ENCODE measurements around the gene FAM161B. TPM values are rescaled to one million over a fixed set of nuclear protein-coding genes. Genes with fewer than 3 reads are reported as not detected.
A peak's percentile ranks its signal among the peaks of the same experiment; 100 is the strongest.
"Not testable (repeated sequence)": the region's sequence is repeated elsewhere in the genome, so short reads cannot be mapped to it uniquely, and the experiment has no call there.

Gene FAM161B
- total and polyA plus RNA-seq, 4 donors = 4.3 to 6.7 (median 4.5) TPM

DNA sequence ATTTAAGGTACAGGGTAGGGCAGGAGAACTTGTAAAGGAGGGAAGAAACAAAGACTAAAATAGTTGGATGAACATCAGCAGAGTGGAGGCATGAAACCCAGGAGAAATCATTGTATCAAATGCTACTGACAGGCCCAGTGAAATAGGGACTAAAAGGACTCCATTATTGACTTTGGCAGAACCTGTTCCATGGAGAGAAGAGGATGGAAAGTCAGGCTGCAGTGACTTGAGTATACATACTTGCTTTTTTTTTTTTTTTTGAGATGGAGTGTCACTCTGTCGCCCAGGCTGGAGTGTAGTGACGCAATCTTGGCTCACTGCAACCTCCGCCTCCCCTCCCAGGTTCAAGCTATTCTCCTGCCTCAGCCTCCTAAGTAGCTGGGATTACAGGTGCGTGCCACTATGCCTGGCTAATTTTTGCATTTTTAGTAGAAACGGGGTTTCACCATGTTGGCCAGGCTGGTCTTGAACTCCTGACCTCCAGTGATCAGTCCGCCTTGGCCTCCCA, 55.7 kb downstream of the FAM161B start:
- ATAC-seq (ENCODE audit: low FRiP score); H3K36me3 ChIP-seq (ENCODE audit: control insufficient read depth in 1 of 2, insufficient read depth in 2 of 2, low read length in 1 of 2); H3K4me3 ChIP-seq (ENCODE audit: low read length in 2 of 2); H3K4me1 ChIP-seq (ENCODE audit: control insufficient read depth in 1 of 2, insufficient read depth in 2 of 2, low read length in 2 of 2); H3K27me3 ChIP-seq (ENCODE audit: control insufficient read depth in 1 of 2, insufficient read depth in 2 of 2, low read length in 1 of 2); H3K9me3 ChIP-seq (ENCODE audit: control insufficient read depth, low read length); DNase-seq; intact Hi-C loops (cut with DNase I); H3K27ac ChIP-seq (ENCODE audit: low read depth in 1 of 2, low read length in 2 of 2): not testable (repeated sequence)
- WGBS, 2 donors = 89 to 92% methylated on average over 5 to 6 of the region's 6 CpGs

DNA sequence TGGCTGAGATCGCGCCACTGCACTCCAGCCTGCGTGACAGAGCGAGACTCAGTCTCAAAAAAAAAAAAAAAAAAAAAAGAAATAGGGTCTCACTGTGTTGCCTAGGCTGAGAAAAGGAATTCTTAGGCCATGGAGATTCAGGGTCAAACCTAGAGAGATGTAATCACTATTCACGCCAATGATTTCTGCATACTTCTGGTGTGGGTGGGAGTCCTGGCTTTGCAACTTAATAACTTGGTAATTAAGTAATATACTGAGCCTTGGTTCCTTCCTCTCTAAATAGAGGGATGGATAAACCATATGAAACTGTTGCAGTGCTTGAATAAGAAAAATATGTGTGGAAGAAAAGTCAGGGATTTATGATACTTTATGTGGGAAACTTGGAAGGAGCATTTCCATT, 60.5 kb downstream of the FAM161B start:
- Histone ChIP-seq H3K36me3 (ENCODE audit: control insufficient read depth in 1 of 2, insufficient read depth in 2 of 2, low read length in 1 of 2) (peaks cover 0 to 2% of the 10 kb centered on the region in 2 donors), H3K27me3 (ENCODE audit: control insufficient read depth in 1 of 2, insufficient read depth in 2 of 2, low read length in 1 of 2) (no peaks in the 10 kb centered on the region), H3K27ac (ENCODE audit: low read depth in 1 of 2, low read length in 2 of 2) (no peak overlapping the region), H3K9me3 (ENCODE audit: control insufficient read depth, low read length) (no peaks in the 10 kb centered on the region), H3K4me1 (ENCODE audit: control insufficient read depth in 1 of 2, insufficient read depth in 2 of 2, low read length in 2 of 2) (peaks cover 0 to 4% of the 10 kb centered on the region in 2 donors), H3K4me3 (ENCODE audit: low read length in 2 of 2) (no peak overlapping the region)
- no peak for DNase-seq
- intact Hi-C loops (cut with DNase I) = loop anchor here in 1 of 2 donors (5.0 kb wide), 2 partner anchors 37 to 167 kb away; partner anchors contain the start of gene PTGR2
- WGBS, 2 donors = 79 to 83% methylated on average over 5 of the region's 5 CpGs
- ATAC-seq (ENCODE audit: low FRiP score) = no peak

DNA sequence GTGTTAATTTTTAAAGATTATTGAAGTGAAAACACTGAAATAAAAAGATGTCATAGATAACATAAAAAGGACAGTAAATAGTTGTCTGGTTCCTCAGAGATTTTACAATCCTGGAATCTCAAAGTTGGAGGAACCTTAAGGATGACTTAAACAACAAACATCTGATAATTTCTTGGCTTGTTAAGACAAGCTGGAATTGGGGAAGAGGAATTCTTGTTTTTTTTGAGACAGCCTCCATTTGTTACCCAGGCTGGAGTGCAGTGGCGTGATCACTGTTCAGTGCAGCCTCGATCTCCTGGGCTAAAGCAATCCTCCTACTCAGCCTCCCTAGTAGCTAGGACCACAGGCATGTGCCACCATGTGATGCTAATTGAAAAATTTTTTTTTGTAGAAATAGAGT, 60.9 kb downstream of the FAM161B start:
- WGBS, 2 donors = 86 to 87% methylated on average over 2 of the region's 2 CpGs
- H3K9me3 ChIP-seq (ENCODE audit: control insufficient read depth, low read length) = no peaks in the 10 kb centered on the region
- H3K27ac ChIP-seq (ENCODE audit: low read depth in 1 of 2, low read length in 2 of 2) = no peak overlapping the region
- ATAC-seq (ENCODE audit: low FRiP score) (no peak), DNase-seq (no peak)
- no peak overlapping the region for H3K4me3 ChIP-seq (ENCODE audit: low read length in 2 of 2)
- peaks cover 0 to 4% of the 10 kb centered on the region in 2 donors for H3K4me1 ChIP-seq (ENCODE audit: control insufficient read depth in 1 of 2, insufficient read depth in 2 of 2, low read length in 2 of 2)
- intact Hi-C loops (cut with DNase I) = loop anchor here in 1 of 2 donors (5.0 kb wide), 2 partner anchors 37 to 167 kb away; partner anchors contain the start of gene PTGR2
- peaks cover 0 to 2% of the 10 kb centered on the region in 2 donors for H3K36me3 ChIP-seq (ENCODE audit: control insufficient read depth in 1 of 2, insufficient read depth in 2 of 2, low read length in 1 of 2)
- no peaks in the 10 kb centered on the region for H3K27me3 ChIP-seq (ENCODE audit: control insufficient read depth in 1 of 2, insufficient read depth in 2 of 2, low read length in 1 of 2)

DNA sequence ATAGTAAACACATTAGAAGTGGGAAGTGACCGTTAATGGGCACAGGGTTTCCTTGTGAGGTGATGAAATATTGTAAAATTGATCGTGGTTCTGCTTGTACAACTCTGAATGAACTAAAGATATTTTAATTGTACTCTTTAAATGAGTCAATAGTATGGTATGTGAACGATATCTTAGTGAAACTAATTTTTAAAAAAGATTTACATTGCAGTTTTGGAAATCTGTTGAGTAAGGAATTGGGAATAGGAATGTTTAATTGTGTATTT, 61.5 kb downstream of the FAM161B start:
- Histone ChIP-seq H3K4me3 (ENCODE audit: low read length in 2 of 2) (no peak overlapping the region), H3K36me3 (ENCODE audit: control insufficient read depth in 1 of 2, insufficient read depth in 2 of 2, low read length in 1 of 2) (no peaks in the 10 kb centered on the region), H3K9me3 (ENCODE audit: control insufficient read depth, low read length) (no peaks in the 10 kb centered on the region), H3K27me3 (ENCODE audit: control insufficient read depth in 1 of 2, insufficient read depth in 2 of 2, low read length in 1 of 2) (no peaks in the 10 kb centered on the region), H3K27ac (ENCODE audit: low read depth in 1 of 2, low read length in 2 of 2) (no peak overlapping the region), H3K4me1 (ENCODE audit: control insufficient read depth in 1 of 2, insufficient read depth in 2 of 2, low read length in 2 of 2) (peaks cover 0 to 4% of the 10 kb centered on the region in 2 donors)
- intact Hi-C loops (cut with DNase I) = loop anchor here in 1 of 2 donors (5.0 kb wide), 2 partner anchors 36 to 166 kb away; partner anchors contain the start of gene PTGR2
- ATAC-seq (ENCODE audit: low FRiP score) = no peak
- no peak for DNase-seq
- 32 to 42% methylated on average over 3 of the region's 3 CpGs for WGBS, 2 donors

- DNase-seq (no peak), ATAC-seq (ENCODE audit: low FRiP score) (no peak)
- intact Hi-C loops (cut with DNase I) = loop anchor here in 1 of 2 donors (2.0 to 5.0 kb wide), 3 partner anchors 36 to 166 kb away; partner anchors contain the start of genes COQ6, FAM161B and PTGR2
- H3K27me3 ChIP-seq (ENCODE audit: control insufficient read depth in 1 of 2, insufficient read depth in 2 of 2, low read length in 1 of 2) = no peaks in the 10 kb centered on the region
- H3K36me3 ChIP-seq (ENCODE audit: control insufficient read depth in 1 of 2, insufficient read depth in 2 of 2, low read length in 1 of 2) = no peaks in the 10 kb centered on the region
- H3K9me3 ChIP-seq (ENCODE audit: control insufficient read depth, low read length) = no peaks in the 10 kb centered on the region
- WGBS, 2 donors = 24 to 27% methylated on average over 7 of the region's 7 CpGs
- H3K4me3 ChIP-seq (ENCODE audit: low read length in 2 of 2) = peak overlapping the region; percentile 82 to 98
- peaks cover 0 to 4% of the 10 kb centered on the region in 2 donors for H3K4me1 ChIP-seq (ENCODE audit: control insufficient read depth in 1 of 2, insufficient read depth in 2 of 2, low read length in 2 of 2)
- H3K27ac ChIP-seq (ENCODE audit: low read depth in 1 of 2, low read length in 2 of 2) = no peak overlapping the region
Observed at GRCh38 chr14:73887694-73888459, 62.0 kb downstream of the FAM161B start.

DNA sequence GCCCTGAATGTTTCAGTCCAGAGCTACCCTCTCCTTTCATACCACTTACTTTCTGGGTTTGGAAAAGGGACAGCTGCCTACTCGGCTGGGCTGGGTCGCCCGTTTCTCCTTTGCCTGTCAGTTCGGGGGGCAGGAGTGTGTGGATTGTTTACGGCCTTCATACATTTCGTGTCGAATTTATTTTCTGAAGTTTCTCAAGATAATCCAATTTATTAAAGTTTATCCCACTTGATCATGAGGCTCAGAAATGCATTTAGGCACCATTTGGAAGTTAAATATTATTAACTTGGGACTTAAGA, 62.6 kb downstream of the FAM161B start:
- Histone ChIP-seq H3K36me3 (ENCODE audit: control insufficient read depth in 1 of 2, insufficient read depth in 2 of 2, low read length in 1 of 2) (no peaks in the 10 kb centered on the region), H3K27me3 (ENCODE audit: control insufficient read depth in 1 of 2, insufficient read depth in 2 of 2, low read length in 1 of 2) (no peaks in the 10 kb centered on the region), H3K9me3 (ENCODE audit: control insufficient read depth, low read length) (no peaks in the 10 kb centered on the region), H3K4me1 (ENCODE audit: control insufficient read depth in 1 of 2, insufficient read depth in 2 of 2, low read length in 2 of 2) (peaks cover 0 to 4% of the 10 kb centered on the region in 2 donors), H3K27ac (ENCODE audit: low read depth in 1 of 2, low read length in 2 of 2) (peak overlapping the region; percentile 62 to 73), H3K4me3 (ENCODE audit: low read length in 2 of 2) (peak overlapping the region; percentile 82 to 98)
- ATAC-seq (ENCODE audit: low FRiP score) (no peak), DNase-seq (no peak)
- intact Hi-C loops (cut with DNase I) = loop anchor here in 1 of 2 donors (2.0 to 5.0 kb wide), 3 partner anchors 35 to 165 kb away; partner anchors contain the start of genes COQ6, FAM161B and PTGR2
- 0% methylated on average over 7 of the region's 7 CpGs for WGBS, 2 donors

GRCh38 chr14:73886449-73887317, 63.2 kb downstream of the FAM161B start, which contains the start of gene ZNF410:
TSS of gene ZNF410 (plus strand) at chr14:73886859. CDS start at chr14:73892176, 5,317 bp downstream.
- intact Hi-C loops (cut with DNase I) = loop anchor here in 1 of 2 donors (2.0 to 5.0 kb wide), 3 partner anchors 34 to 164 kb away; partner anchors contain the start of genes COQ6, FAM161B and PTGR2
- ATAC-seq (ENCODE audit: low FRiP score) (peak; percentile 99), DNase-seq (peak; percentile 97)
- 0 to 1% methylated on average over 48 to 65 of the region's 65 CpGs for WGBS, 2 donors
- Histone ChIP-seq H3K27me3 (ENCODE audit: control insufficient read depth in 1 of 2, insufficient read depth in 2 of 2, low read length in 1 of 2) (no peaks in the 10 kb centered on the region), H3K27ac (ENCODE audit: low read depth in 1 of 2, low read length in 2 of 2) (peak within 1 kb of the TSS; percentile 78 to 92), H3K9me3 (ENCODE audit: control insufficient read depth, low read length) (no peaks in the 10 kb centered on the region), H3K36me3 (ENCODE audit: control insufficient read depth in 1 of 2, insufficient read depth in 2 of 2, low read length in 1 of 2) (no peaks in the 10 kb centered on the region), H3K4me1 (ENCODE audit: control insufficient read depth in 1 of 2, insufficient read depth in 2 of 2, low read length in 2 of 2) (peaks cover 0 to 4% of the 10 kb centered on the region in 2 donors), H3K4me3 (ENCODE audit: low read length in 2 of 2) (peak within 1 kb of the TSS; percentile 82 to 98)

DNA sequence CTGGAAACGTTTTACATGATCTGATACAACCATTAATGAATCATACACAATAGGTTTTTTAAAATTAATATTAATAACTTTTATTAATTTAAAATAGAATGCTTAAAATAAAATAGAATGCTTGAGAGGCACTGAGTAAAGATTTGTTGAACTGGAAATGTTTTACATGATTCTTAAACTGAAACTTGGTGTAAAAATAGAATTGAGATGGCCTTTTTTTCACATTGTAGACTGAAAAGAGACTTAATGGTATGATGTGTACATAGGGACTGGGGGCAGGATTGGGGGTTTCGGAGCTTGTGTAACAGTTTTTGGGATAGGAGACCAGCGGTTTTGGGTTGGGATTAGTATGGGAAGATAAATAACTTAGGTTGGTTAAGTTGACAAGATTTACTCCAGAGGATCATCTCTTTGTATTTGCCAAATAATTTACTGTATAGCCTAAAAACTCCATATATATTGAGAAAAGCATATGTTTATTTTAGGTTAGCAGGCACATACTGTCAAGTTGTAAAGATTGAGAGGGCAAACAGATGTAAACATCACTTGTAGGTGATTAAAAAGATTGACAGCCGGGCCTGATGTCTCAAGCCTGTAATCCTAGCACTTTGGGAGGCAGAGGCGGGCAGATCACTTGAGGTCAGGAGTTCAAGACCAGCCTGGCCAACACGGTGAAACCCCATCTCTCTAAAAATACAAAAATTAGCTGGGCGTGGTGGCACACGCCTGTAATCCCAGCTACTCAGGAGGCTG, 65.3 kb downstream of the FAM161B start:
- H3K4me3 ChIP-seq (ENCODE audit: low read length in 2 of 2) = no peak overlapping the region
- H3K4me1 ChIP-seq (ENCODE audit: control insufficient read depth in 1 of 2, insufficient read depth in 2 of 2, low read length in 2 of 2) = peaks cover 0 to 4% of the 10 kb centered on the region in 2 donors
- H3K27me3 ChIP-seq (ENCODE audit: control insufficient read depth in 1 of 2, insufficient read depth in 2 of 2, low read length in 1 of 2) = no peaks in the 10 kb centered on the region
- no peak for ATAC-seq (ENCODE audit: low FRiP score)
- H3K27ac ChIP-seq (ENCODE audit: low read depth in 1 of 2, low read length in 2 of 2) = no peak overlapping the region
- H3K36me3 ChIP-seq (ENCODE audit: control insufficient read depth in 1 of 2, insufficient read depth in 2 of 2, low read length in 1 of 2) = no peaks in the 10 kb centered on the region
- H3K9me3 ChIP-seq (ENCODE audit: control insufficient read depth, low read length) = no peaks in the 10 kb centered on the region
- no peak for DNase-seq
- intact Hi-C loops (cut with DNase I) = loop anchor here in 1 of 2 donors (5.0 kb wide), 2 partner anchors 32 to 162 kb away; partner anchors contain the start of gene PTGR2
- 72 to 80% methylated on average over 8 of the region's 8 CpGs for WGBS, 2 donors
